Stimulated activated CD8-positive, alpha-beta memory T cell treated with anti-CD3 and anti-CD28 coated beads, Interleukin-12 subunit alpha, Interleukin-12 subunit beta, amount 100 ng/mL, for 1 hour (primary cell): Measurements from ENCODE around the gene RASGRP2.

ENCODE experiments used
- DNase-seq: peaks from one replicate; pipeline ENCODE4 v3.0.0-alpha.2; 2020; ENCODE audit warnings: low read depth

RASGRP2 gene

DNA sequence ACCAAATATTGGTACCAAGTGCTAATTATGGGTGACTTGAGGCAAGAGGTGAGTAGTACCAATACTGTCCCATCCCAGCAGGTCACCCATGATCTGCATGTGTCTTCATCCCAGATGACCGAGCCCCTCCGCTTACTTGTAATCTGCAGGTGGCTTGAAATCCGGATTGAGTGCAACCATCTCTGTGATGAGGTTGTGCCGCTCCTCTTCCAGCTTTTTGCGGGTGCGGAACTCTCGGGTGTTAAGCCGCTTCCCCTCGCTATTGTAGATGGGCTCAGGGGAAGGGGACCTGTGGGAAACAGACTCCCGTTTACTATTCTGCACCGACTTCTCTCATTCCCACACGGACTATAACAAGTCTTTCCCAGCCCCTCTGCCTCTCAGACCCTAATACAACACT, 26.2 kb upstream of the RASGRP2 start:
- DNase-seq: no peak

GRCh38 chr11:64769283-64769682, 25.3 kb upstream of the RASGRP2 start:
- no peak for DNase-seq

GRCh38 chr11:64768300-64768694, 24.4 kb upstream of the RASGRP2 start:
- no peak for DNase-seq

GRCh38 chr11:64767344-64768299, 23.7 kb upstream of the RASGRP2 start:
- peak; percentile 78 for DNase-seq

- DNase-seq: no peak
Observed at GRCh38 chr11:64766881-64767280, 22.9 kb upstream of the RASGRP2 start.

GRCh38 chr11:64765851-64766665, 22.1 kb upstream of the RASGRP2 start:
- no peak for DNase-seq

DNA sequence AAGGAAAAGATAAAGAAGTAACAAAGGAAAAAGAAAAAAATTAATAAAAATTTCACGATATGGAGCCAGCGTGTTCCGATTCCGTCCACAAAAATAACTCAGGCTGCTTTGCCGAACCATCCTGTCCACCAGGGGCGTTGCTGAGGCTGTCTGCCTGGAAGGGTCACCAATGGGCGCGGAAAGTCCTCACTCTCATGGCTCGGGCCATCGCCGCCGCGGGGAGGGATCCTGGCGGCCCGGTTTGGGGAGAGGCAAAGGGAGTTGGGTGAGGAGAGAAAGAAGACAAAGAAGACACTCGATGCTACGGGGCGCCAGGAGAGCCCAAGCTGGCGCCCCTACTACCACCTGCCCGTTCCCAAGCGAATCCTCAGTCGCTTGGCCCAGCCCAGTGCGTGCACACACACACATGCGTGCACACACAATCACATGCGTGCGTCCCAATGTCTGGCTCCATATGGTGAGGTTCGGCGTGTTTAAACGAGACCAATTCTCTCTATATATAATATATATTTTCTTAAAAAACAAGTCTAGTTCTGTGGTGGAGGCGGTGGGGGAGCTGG, 21.4 kb upstream of the RASGRP2 start:
- no peak for DNase-seq

DNA sequence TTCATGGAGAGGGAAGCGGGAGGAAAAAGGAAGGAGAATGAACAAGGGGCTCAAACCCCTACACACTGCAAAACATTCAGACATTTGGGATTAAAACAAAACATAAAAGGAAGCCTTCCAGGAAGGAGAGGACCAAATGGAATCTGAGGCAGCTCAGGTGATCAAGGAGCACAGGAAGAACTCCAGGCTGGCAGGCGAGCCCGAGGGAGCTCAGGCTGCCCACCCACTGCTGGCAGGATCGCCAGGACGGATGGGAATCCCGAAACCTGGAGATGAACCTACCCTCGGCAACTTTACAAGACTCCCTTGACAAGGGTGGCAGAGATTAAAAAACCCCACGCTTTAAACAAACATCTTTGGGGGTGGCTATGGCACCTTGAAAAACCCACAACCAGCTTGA, 20.8 kb upstream of the RASGRP2 start:
- no peak for DNase-seq

DNA sequence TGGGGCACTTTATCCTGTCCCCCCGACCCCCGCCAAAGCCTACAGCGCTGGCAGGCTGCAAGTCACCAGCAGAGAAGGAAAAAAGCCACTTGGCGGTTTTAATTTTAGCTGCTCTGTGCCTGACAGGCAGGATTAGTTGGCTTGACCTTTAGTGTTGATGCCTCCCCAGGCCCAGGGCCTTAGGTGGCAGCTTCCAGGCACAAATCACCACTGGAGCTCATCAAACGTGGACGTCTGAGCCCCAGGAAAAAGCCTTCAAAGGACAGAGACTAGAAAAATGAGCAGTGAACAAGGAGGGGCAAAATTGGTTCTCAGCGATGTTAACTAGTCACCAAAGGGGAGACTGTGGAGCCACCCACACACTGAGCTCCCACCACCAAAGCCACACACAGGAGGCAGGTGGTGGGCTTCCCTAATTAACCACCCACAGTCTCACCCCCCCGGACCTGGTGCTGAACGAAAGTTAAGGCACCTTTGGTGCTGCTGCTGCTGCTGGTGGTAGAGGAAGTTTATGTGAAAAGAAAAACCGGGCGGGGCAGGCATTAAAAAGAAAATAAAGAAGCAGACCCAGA, 20.2 kb upstream of the RASGRP2 start:
- no peak for DNase-seq

DNA sequence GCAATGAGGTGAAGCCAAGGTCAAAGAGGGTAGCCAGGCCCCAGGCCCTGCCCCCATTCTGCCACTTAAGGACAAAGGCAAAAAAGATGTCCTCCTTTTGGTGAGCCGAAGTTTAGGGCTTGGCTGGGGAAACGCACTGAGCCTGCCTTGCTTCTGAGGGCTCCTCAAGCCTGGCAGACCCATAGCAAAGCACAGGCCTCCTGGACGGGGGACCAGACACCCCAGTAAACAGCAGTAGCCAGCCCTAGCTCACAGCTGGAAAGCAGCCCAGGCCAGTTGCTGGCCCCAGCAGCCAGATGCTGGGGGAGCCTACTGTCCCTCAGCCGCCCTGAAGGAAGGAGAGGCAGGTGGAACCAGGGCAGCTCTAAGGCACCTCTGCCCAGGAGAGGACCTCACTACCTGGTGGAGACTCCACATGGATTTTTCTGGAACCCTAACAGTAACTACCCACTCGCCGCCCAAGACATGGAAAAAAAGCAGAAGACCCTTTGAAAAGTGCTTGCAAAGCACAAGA, 19.6 kb upstream of the RASGRP2 start:
- no peak for DNase-seq

DNA sequence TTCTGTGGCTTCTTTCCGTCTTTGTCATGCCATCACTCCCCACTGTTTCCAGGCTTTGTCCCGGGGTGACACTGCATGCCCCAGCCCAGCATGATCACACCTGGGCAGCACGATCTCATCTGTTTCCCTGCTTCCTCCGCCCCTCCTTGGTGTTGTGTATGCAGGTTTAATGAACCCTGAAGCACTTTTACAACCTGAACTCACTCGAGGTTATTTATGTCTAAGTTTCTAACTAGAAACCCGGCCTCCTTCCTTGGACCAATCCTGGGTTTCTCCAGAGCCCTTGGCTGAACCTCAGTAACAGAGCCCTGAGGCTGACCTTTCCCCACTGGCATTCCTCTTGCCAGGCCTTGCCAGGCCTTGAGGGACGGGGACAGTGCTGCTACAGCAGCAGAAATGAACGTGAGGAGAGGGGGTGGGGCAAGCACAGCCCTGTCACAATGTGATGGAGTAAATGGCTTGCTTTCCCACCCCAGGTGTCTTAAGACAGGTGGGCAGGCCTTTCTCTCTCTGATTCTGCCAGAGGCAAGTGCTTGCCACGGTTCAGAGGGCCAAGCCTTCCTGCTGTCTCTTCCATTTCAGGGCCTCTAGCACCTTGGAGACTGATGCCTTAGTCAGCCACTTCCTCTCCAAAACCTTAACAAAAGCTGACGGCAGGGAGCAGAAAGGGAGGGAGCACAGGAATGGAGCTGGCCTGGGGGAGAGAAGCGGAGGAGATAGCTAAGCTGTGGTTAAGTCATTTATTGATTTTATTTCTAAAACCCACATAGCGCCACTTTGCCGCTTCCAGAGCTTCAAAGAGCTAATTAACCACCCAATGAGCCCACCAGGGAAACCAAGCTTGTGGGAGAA, 19.0 kb upstream of the RASGRP2 start:
- no peak for DNase-seq

GRCh38 chr11:64762277-64762673, 18.3 kb upstream of the RASGRP2 start:
- DNase-seq: no peak

GRCh38 chr11:64760759-64761420, 16.9 kb upstream of the RASGRP2 start:
- no peak for DNase-seq

DNA sequence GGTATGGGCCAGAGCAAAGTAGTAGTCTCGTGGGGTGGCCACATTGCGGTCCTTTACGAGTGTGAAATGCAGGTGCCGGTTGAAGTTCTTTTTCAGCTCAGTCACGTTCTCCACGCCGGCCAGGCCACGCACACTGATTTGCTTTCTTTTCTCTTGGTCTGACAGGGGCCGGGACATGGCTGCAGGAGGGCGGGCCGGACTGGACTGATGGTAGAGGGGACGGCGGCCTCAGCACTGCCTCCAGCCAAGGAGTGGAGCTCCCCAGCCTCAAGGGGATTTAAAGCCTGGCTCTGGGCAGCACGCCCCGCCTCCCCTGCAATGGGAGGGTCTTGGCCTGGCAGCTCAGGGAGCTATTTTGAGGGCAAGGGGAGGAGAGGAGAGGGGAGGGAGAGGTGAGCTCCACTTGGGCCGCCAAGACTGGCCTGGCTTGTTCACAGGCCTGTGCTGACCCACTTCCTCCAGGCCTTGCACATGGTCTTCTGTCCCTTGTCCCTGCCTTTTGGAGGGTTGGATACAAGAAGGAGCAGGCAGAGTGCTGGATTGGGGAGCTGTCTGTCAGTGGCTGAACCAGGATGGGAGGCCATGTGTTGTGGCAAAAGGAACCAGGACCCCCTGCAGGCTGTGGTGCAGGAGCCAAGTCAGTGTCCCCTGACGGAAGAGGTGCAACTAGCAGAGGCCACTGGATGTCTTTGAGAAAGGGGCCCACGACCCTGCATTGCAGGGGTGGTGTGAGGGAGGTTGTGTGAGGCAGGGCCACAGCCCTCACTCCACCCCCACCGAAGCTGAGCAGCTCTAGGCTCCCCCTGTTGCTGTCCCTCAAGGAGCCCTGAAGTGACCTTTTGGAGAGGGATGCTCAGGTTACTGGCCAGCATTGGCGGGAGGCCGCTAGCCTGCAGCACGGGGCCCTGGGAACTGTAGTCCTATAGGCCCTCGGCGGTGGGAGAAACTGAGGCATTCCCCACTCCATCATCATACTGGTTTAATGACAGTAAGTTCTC, 16.1 kb upstream of the RASGRP2 start, which contains the start of gene PYGM:
Gene PYGM, minus strand, starts transcription at position 253 of the 998 bp plus-strand sequence. Its CDS starts 76 bp downstream, at position 177.
- no peak for DNase-seq

GRCh38 chr11:64759131-64759721, 15.3 kb upstream of the RASGRP2 start:
- no peak for DNase-seq

DNA sequence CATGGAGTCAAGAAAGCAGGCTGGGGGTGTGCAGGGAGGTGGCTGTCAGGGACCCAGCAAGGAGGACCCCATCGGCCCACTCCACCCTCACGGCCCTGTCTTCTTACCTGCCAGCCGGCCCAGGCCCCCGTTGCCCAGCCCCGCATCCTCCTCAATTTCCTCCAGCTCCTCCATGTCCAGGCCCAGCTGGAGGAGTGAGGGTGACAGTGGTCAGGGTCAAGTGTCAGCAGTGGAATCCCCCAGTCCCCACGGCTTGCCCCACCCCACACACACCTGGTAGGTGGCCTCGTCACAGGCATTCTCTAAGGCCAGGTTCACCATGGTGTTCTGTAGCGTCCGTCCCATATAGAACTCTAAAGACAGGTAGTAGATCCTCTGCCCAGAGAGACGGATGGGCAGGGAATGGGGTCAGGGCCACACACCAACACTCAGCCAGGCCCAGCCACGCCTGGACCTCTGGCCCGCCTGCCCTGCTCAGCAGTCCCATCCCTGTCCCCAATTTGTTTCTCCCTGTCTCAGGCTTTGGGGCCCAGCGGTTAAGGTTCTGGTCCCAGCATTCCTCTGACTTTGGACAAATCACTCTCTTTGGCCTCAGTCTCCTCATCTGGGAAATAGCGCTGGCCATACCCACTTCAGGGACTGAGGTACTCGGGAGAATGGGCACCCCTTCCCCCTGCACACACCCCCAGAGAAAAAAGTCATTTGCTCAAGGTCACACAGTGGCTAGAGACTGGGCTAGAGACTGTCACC, 14.6 kb upstream of the RASGRP2 start:
- DNase-seq: no peak

DNA sequence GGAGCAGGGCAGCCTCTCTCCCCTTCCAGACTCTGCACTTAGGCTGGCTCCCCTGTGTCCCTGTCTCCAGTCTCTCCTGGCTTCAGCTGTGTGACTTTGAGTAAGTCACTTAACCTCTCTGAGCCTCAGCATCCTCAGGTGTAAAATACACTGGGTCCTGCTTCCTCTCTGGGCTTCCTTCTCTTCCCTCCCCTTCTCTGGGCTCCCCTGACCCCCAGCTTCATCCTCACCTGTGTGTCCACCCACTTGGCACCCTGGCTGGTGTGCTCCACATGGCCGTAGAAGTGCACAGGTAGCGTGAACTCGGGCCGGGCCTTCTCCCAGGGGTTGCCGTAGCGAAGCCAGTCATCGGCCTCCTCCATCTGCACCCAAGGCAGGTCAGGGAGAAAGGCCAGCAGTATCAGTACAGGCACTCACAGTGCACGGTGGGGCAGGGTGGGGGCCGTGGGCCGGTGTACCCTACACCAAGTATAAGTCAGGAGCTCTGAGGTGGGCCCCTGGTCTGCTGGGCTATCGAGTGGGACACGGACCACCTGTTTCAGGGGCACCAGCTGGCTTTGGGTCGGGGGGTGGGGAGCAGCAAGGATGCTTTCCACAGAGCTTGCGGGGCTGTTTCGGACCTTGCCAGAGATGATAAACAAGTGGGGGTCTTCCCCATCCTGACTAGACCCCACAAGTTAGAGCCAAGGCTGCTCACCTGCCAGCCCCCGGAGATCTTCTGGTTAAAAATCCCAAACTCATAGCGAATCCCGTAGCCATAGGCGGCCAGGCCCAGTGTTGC, 13.8 kb upstream of the RASGRP2 start:
- no peak for DNase-seq
